GM12891 (cell line): ENCODE data around the gene TRPC4.

Source experiments
- PAX5 ChIP-seq: IDR thresholded peaks from 2 replicates; pipeline ENCODE4 v1.6.1; 2011; ENCODE audit warnings: low read length, moderate library complexity, mild to moderate bottlenecking; ENCODE audit not compliant: insufficient read depth, severe bottlenecking
- POLR2A ChIP-seq: IDR thresholded peaks from 2 replicates; pipeline ENCODE4 v1.6.1; 2011; ENCODE audit warnings: low read depth, low read length, control low read depth
- POLR2AphosphoS5 ChIP-seq: IDR thresholded peaks from 2 replicates; pipeline ENCODE4 v1.6.1; 2011; ENCODE audit warnings: low read depth, low read length, control low read depth
- POU2F2 ChIP-seq: IDR thresholded peaks from 2 replicates; pipeline ENCODE4 v1.6.1; 2011; ENCODE audit warnings: low read depth, mild to moderate bottlenecking, control low read depth, low read length, moderate library complexity
- SPI1 ChIP-seq: IDR thresholded peaks from 2 replicates; pipeline ENCODE4 v1.6.1; 2011; ENCODE audit warnings: low read depth, low read length, control low read depth
- TAF1 ChIP-seq: IDR thresholded peaks from 2 replicates; pipeline ENCODE4 v1.6.1; 2011; ENCODE audit warnings: low read depth, low read length, control low read depth

- TF ChIP-seq POLR2A (no peak), TAF1 (no peak), POLR2AphosphoS5 (no peak), PAX5 (no peak), POU2F2 (no peak), SPI1 (no peak)
These were observed 49.2 kb upstream of the TRPC4 start for GRCh38 chr13:37918751-37919150.
